Hepatocyte (in vitro differentiated cells): ENCODE measurements around the gene CAMKK1.

ENCODE experiments used
- EZH2 ChIP-seq: fragments of 200-600 bp; sonication (generic); IDR thresholded peaks from 2 replicates; pipeline ENCODE4 v1.6.1; 2016; ENCODE audit warnings: antibody characterized with exemption, mild to moderate bottlenecking, borderline replicate concordance
- EZH2phosphoT487 ChIP-seq: fragments of 200-600 bp; sonication (generic); IDR thresholded peaks from one replicate; pipeline ENCODE4 v1.6.1; 2018; ENCODE audit warnings: antibody characterized with exemption, mild to moderate bottlenecking, low read depth, moderate library complexity; ENCODE audit not compliant: unreplicated experiment, severe bottlenecking

GRCh38 chr17:3848229-3848835, 44.5 kb downstream of the CAMKK1 start:
- TF ChIP-seq EZH2 (no peak), EZH2phosphoT487 (no peak)
